ENCODE measurements around the gene TNFRSF1B. TPM values are rescaled to one million over a fixed set of nuclear protein-coding genes. Genes with fewer than 3 reads are reported as not detected.

The TNFRSF1B gene
- total RNA-seq, 6 experiments from 2014 or later = 0.14 to 0.66 (median 0.33) TPM

- Mint-ChIP-seq H3K27me3 (ENCODE audit: insufficient read depth) (peaks cover 11% of the 10 kb centered on the region), H3K9me3 (no peaks in the 10 kb centered on the region), H3K4me1 (ENCODE audit: low read depth) (no peaks in the 10 kb centered on the region), H3K27ac (no peak overlapping the region), H3K4me3 (no peak overlapping the region), H3K36me3 (ENCODE audit: low read depth) (no peaks in the 10 kb centered on the region)
- no peak for DNase-seq
- no peak for TF ChIP-seq CTCF (IDR thresholded peaks at IDR 0.05)
Observed at GRCh38 chr1:12206238-12206637, 39.4 kb downstream of the TNFRSF1B start.

- TF ChIP-seq CTCF (IDR thresholded peaks at IDR 0.05) = no peak
- no peaks in the 10 kb centered on the region for H3K9me3 Mint-ChIP-seq
- DNase-seq = no peak
- no peak overlapping the region for H3K27ac Mint-ChIP-seq
- no peaks in the 10 kb centered on the region for H3K4me1 Mint-ChIP-seq (ENCODE audit: low read depth)
- no peak overlapping the region for H3K4me3 Mint-ChIP-seq
- H3K27me3 Mint-ChIP-seq (ENCODE audit: insufficient read depth) = peaks cover 11% of the 10 kb centered on the region
- H3K36me3 Mint-ChIP-seq (ENCODE audit: low read depth) = no peaks in the 10 kb centered on the region
Observed at GRCh38 chr1:12206792-12207424, 40.1 kb downstream of the TNFRSF1B start.

GRCh38 chr1:12208271-12208670 lies 41.5 kb downstream of the TNFRSF1B start:
- DNase-seq = no peak
- Mint-ChIP-seq H3K9me3 (no peaks in the 10 kb centered on the region), H3K27ac (no peak overlapping the region), H3K36me3 (ENCODE audit: low read depth) (no peaks in the 10 kb centered on the region), H3K27me3 (ENCODE audit: insufficient read depth) (peaks cover 17% of the 10 kb centered on the region), H3K4me1 (ENCODE audit: low read depth) (no peaks in the 10 kb centered on the region), H3K4me3 (no peak overlapping the region)
- TF ChIP-seq CTCF (IDR thresholded peaks at IDR 0.05) = no peak

- TF ChIP-seq CTCF (IDR thresholded peaks at IDR 0.05) = peak; percentile 99
Observed at GRCh38 chr1:12208764-12209494, 42.1 kb downstream of the TNFRSF1B start.

GRCh38 chr1:12209495-12209832 lies 42.7 kb downstream of the TNFRSF1B start:
- H3K27me3 Mint-ChIP-seq (ENCODE audit: insufficient read depth) = peaks cover 18% of the 10 kb centered on the region
- no peaks in the 10 kb centered on the region for H3K36me3 Mint-ChIP-seq (ENCODE audit: low read depth)
- no peaks in the 10 kb centered on the region for H3K9me3 Mint-ChIP-seq
- TF ChIP-seq CTCF (IDR thresholded peaks at IDR 0.05) = no peak
- no peak overlapping the region for H3K4me3 Mint-ChIP-seq
- H3K4me1 Mint-ChIP-seq (ENCODE audit: low read depth) = no peaks in the 10 kb centered on the region
- H3K27ac Mint-ChIP-seq = no peak overlapping the region
- DNase-seq = no peak

More at GRCh38 chr1:12208764-12209494, 42.1 kb downstream of the TNFRSF1B start:
- Mint-ChIP-seq H3K9me3 (no peaks in the 10 kb centered on the region), H3K4me3 (no peak overlapping the region), H3K36me3 (ENCODE audit: low read depth) (no peaks in the 10 kb centered on the region), H3K27me3 (ENCODE audit: insufficient read depth) (peaks cover 17% of the 10 kb centered on the region), H3K4me1 (ENCODE audit: low read depth) (no peaks in the 10 kb centered on the region), H3K27ac (no peak overlapping the region)
- peak; percentile 58 for DNase-seq

All from HFFc6 (cell line).